H1 (cell line): ENCODE measurements around the gene HM13. TPM values are rescaled to one million over a fixed set of nuclear protein-coding genes. Genes with fewer than 3 reads are reported as not detected.

ENCODE experiments used
- CTCF ChIA-PET: fragments of 300-600 bp; sonication (Branson Sonifier 250); formaldehyde crosslinking; loops from one replicate; lab custom pipeline; 2021; ENCODE audit not compliant: partially characterized antibody; lab: Charles Lee
- POLR2A ChIA-PET: fragments of 300-600 bp; sonication (Branson Sonifier 250); formaldehyde crosslinking; loops from one replicate; lab custom pipeline; 2021; ENCODE audit warnings: inconsistent platforms; ENCODE audit not compliant: partially characterized antibody; lab: Charles Lee
- DNase-seq, 2 experiments: peaks; one replicate each; pipeline versions ENCODE4 v3.0.0 to v3.0.0-alpha.2; 2010 to 2022; ENCODE audit warnings: low spot score in 2 of 2, low read depth in 1 of 2, mixed read lengths in 1 of 2
- FAIRE-seq: peaks from 2 replicates; lab custom pipeline; 2011; peaks lifted over from hg19 to GRCh38; lab: Jason Lieb, UNC
- H2AFZ ChIP-seq: 2 replicates; pipeline ENCODE4 v1.8.1; 2012; ENCODE audit warnings: low read length, inconsistent platforms
- H2AK5ac ChIP-seq: 2 replicates; pipeline ENCODE4 v1.6.1; 2013; ENCODE audit warnings: low read depth, low read length
- H2BK120ac ChIP-seq: replicated peaks from 2 replicates; pipeline ENCODE3; 2013; ENCODE audit warnings: low read depth, low read length, inconsistent platforms
- H2BK12ac ChIP-seq: 2 replicates; pipeline ENCODE4 v1.6.1; 2013; ENCODE audit warnings: low read depth, low read length
- H2BK15ac ChIP-seq: 2 replicates; pipeline ENCODE4 v1.6.1; 2013; ENCODE audit warnings: low read length
- H2BK20ac ChIP-seq: 2 replicates; pipeline ENCODE4 v1.6.1; 2013; ENCODE audit warnings: low read length
- H2BK5ac ChIP-seq: 2 replicates; pipeline ENCODE4 v1.6.1; 2013; ENCODE audit warnings: low read depth, low read length
- H3K14ac ChIP-seq: 2 replicates; pipeline ENCODE4 v1.6.1; 2013; ENCODE audit warnings: inconsistent platforms; ENCODE audit not compliant: insufficient read length
- H3K18ac ChIP-seq: 2 replicates; pipeline ENCODE4 v1.6.1; 2013; ENCODE audit warnings: low read length; ENCODE audit errors: extremely low read depth
- H3K23ac ChIP-seq: 2 replicates; pipeline ENCODE4 v1.6.1; 2013; ENCODE audit warnings: inconsistent platforms; ENCODE audit not compliant: insufficient read length
- H3K23me2 ChIP-seq: 2 replicates; pipeline ENCODE4 v1.6.1; 2013; ENCODE audit warnings: low read depth, low read length
- H3K27ac ChIP-seq: 2 replicates; pipeline ENCODE4 v1.6.1; 2011; ENCODE audit warnings: low read depth, low read length, inconsistent platforms
- H3K27me3 ChIP-seq, 4 experiments: replicated peaks in 1 of 4; 1 replicate in 1 of 4; 2 replicates in 3 of 4; pipeline versions ENCODE4 v1.6.1 to v1.8.1; 2011 to 2013; ENCODE audit warnings: low read length in 3 of 4, mild to moderate bottlenecking in 3 of 4, inconsistent platforms in 2 of 4, mixed read lengths in 2 of 4, moderate library complexity in 1 of 4; ENCODE audit not compliant: control insufficient read depth in 3 of 4, insufficient read depth in 3 of 4; ENCODE audit errors: extremely low read depth in 1 of 4
- H3K36me3 ChIP-seq, 4 experiments: 2 replicates each; pipeline versions ENCODE4 v1.6.1 to v1.8.1; 2011 to 2013; ENCODE audit warnings: mild to moderate bottlenecking in 4 of 4, low read length in 3 of 4, moderate library complexity in 2 of 4, control low read depth in 1 of 4, inconsistent platforms in 1 of 4; ENCODE audit not compliant: insufficient read depth in 4 of 4, control insufficient read depth in 2 of 4
- H3K4ac ChIP-seq: replicated peaks from 2 replicates; pipeline ENCODE3; 2013; ENCODE audit warnings: low read length, low read depth, mixed read lengths, inconsistent platforms; ENCODE audit not compliant: insufficient read length
- H3K4me1 ChIP-seq, 4 experiments: replicated peaks in 1 of 4; 1 replicate in 1 of 4; 2 replicates in 3 of 4; pipeline versions ENCODE4 v1.6.1 to v1.8.1; 2011 to 2013; ENCODE audit warnings: low read length in 3 of 4, inconsistent platforms in 2 of 4, mixed read lengths in 1 of 4; ENCODE audit not compliant: insufficient read depth in 4 of 4, control insufficient read depth in 3 of 4
- H3K4me2 ChIP-seq, 2 experiments: 2 replicates each; pipeline versions ENCODE4 v1.6.1 to v1.8.1; 2011 to 2013; ENCODE audit warnings: low read depth in 2 of 2, low read length in 2 of 2, control low read depth in 1 of 2, inconsistent platforms in 1 of 2, mild to moderate bottlenecking in 1 of 2; ENCODE audit not compliant: insufficient read depth in 1 of 2
- H3K4me3 ChIP-seq, 4 experiments: fragments of 200-600, 300-600 bp in 1 of 4; sonication (generic), shearing (Covaris generic), sonication (Bioruptor Twin) in 1 of 4; 2 replicates each; pipeline versions ENCODE4 v1.5.1 to v1.8.1; 2011 to 2016; ENCODE audit warnings: low read length in 4 of 4, low read depth in 3 of 4, control low read depth in 2 of 4, inconsistent platforms in 2 of 4, mild to moderate bottlenecking in 2 of 4, mixed read lengths in 1 of 4, moderate library complexity in 1 of 4; ENCODE audit not compliant: insufficient read depth in 2 of 4; ENCODE audit errors: extremely low read depth in 1 of 4
- H3K56ac ChIP-seq: replicated peaks from 2 replicates; pipeline ENCODE3; 2013; ENCODE audit warnings: low read depth, mild to moderate bottlenecking, mixed read lengths, low read length, inconsistent platforms; ENCODE audit not compliant: insufficient read length
- H3K79me1 ChIP-seq: 2 replicates; pipeline ENCODE4 v1.6.1; 2013; ENCODE audit warnings: low read depth, low read length, control low read depth
- H3K79me2 ChIP-seq, 2 experiments: 2 replicates each; pipeline versions ENCODE4 v1.6.1 to v1.8.1; 2012 to 2013; ENCODE audit warnings: low read length in 2 of 2, mild to moderate bottlenecking in 2 of 2, inconsistent platforms in 1 of 2; ENCODE audit not compliant: insufficient read depth in 2 of 2, control insufficient read depth in 1 of 2
- H3K9ac ChIP-seq, 4 experiments: replicated peaks in 1 of 4; 1 replicate in 1 of 4; 2 replicates in 3 of 4; pipeline versions ENCODE4 v1.6.1 to v1.8.1; 2011 to 2013; ENCODE audit warnings: low read depth in 3 of 4, low read length in 3 of 4, control low read depth in 2 of 4, mild to moderate bottlenecking in 2 of 4, moderate library complexity in 2 of 4, inconsistent platforms in 1 of 4; ENCODE audit errors: extremely low read depth in 1 of 4
- H3K9me3 ChIP-seq, 2 experiments: 2 replicates each; pipeline versions ENCODE4 v1.6.1 to v1.8.1; 2012 to 2013; ENCODE audit warnings: mild to moderate bottlenecking in 2 of 2, moderate library complexity in 2 of 2, control low read depth in 1 of 2, inconsistent platforms in 1 of 2, low read depth in 1 of 2, low read length in 1 of 2, mixed read lengths in 1 of 2; ENCODE audit not compliant: insufficient read depth in 2 of 2
- H4K20me1 ChIP-seq, 2 experiments: replicated peaks in 1 of 2; 2 replicates each; pipeline versions ENCODE3 to v1.8.1; 2011 to 2013; ENCODE audit warnings: inconsistent platforms in 2 of 2, low read length in 2 of 2, mild to moderate bottlenecking in 1 of 2; ENCODE audit not compliant: insufficient read depth in 2 of 2, control insufficient read depth in 1 of 2
- H4K5ac ChIP-seq: 2 replicates; pipeline ENCODE4 v1.6.1; 2013; ENCODE audit warnings: low read length, low read depth, mixed read lengths, inconsistent platforms; ENCODE audit not compliant: insufficient read length
- H4K8ac ChIP-seq: 2 replicates; pipeline ENCODE4 v1.8.0; 2013; ENCODE audit warnings: mild to moderate bottlenecking, moderate library complexity, low read length, inconsistent platforms; ENCODE audit not compliant: insufficient read depth; ENCODE audit errors: extremely low read depth
- H4K91ac ChIP-seq: replicated peaks from 2 replicates; pipeline ENCODE3; 2013; ENCODE audit warnings: low read length, mixed read lengths, inconsistent platforms; ENCODE audit not compliant: insufficient read length
- CHD1 ChIP-seq: IDR thresholded peaks from 2 replicates; pipeline ENCODE4 v1.6.1; 2012; ENCODE audit warnings: low read depth, low read length, improper control_type of control experiment
- E2F6 ChIP-seq: IDR thresholded peaks from 2 replicates; pipeline ENCODE4 v1.6.1; 2012; ENCODE audit warnings: inconsistent platforms
- GTF2F1 ChIP-seq: IDR thresholded peaks from 2 replicates; pipeline ENCODE4 v1.6.1; 2012; ENCODE audit warnings: low read depth, low read length, improper control_type of control experiment, borderline replicate concordance
- NANOG ChIP-seq: IDR thresholded peaks from 2 replicates; pipeline ENCODE4 v1.6.1; 2011; ENCODE audit warnings: low read length, low read depth, mild to moderate bottlenecking, inconsistent platforms; ENCODE audit not compliant: insufficient read depth, poor library complexity, severe bottlenecking
- PHF8 ChIP-seq: fragments of 200-600 bp; sonication (generic); conservative IDR thresholded peaks from 2 replicates; pipeline ENCODE4 v1.7.1; 2012; ENCODE audit warnings: low read depth, mild to moderate bottlenecking, inconsistent platforms, low read length, moderate library complexity
- POLR2AphosphoS5 ChIP-seq: IDR thresholded peaks from 2 replicates; pipeline ENCODE4 v1.6.1; 2011; ENCODE audit warnings: low read depth, low read length
- RXRA ChIP-seq: IDR thresholded peaks from 2 replicates; pipeline ENCODE4 v1.6.1; 2011; ENCODE audit warnings: low read depth, mild to moderate bottlenecking, low read length, moderate library complexity; ENCODE audit not compliant: insufficient read depth
- SIRT6 ChIP-seq: IDR thresholded peaks from one replicate; pipeline ENCODE4 v1.7.1; 2012; ENCODE audit warnings: low read length, inconsistent platforms
- SIX5 ChIP-seq: IDR thresholded peaks from 2 replicates; pipeline ENCODE4 v1.6.1; 2011; ENCODE audit warnings: mild to moderate bottlenecking, low read depth, low read length
- TBP ChIP-seq: IDR thresholded peaks from 2 replicates; pipeline ENCODE4 v1.6.1; 2011; ENCODE audit warnings: low read depth, low read length, improper control_type of control experiment
- WGBS, 2 experiments: shearing (Covaris generic) in 1 of 2; methylation state at CpG; one replicate each; pipeline versions ENCODE4 v1.1.6 to v1.1.7; 2013 to 2015; ENCODE audit warnings: low lambda C conversion rate in 2 of 2, mixed read lengths in 2 of 2, inconsistent platforms in 1 of 2, low coverage in 1 of 2, missing lambda C conversion rate in 1 of 2; ENCODE audit not compliant: insufficient replicate concordance in 2 of 2, insufficient coverage in 1 of 2, insufficient read length in 1 of 2; ENCODE audit errors: extremely low coverage in 1 of 2, missing lambda C conversion rate in 1 of 2; 5-methylcytosine and 5-hydroxymethylcytosine counted together
- polyA plus RNA-seq, 7 experiments: library from polyadenylated mRNA; depleted of rRNA in 3 of 7; stranded (reverse) in 5 of 7; unstranded in 2 of 7; fragments of >200 nt in 5 of 7; fragments of 200-250 nt in 2 of 7; gene quantifications; 1 replicate in 5 of 7; 2 replicates in 1 of 7; 4 replicates in 1 of 7; pipeline versions ENCODE4 v1.2.1 to v1.2.3, GENCODE V29; 2011 to 2013; ENCODE audit warnings: missing spikeins in 2 of 7, mixed read lengths in 2 of 7
- total RNA-seq: library from RNA; stranded (reverse); fragmentation: NEBNext Ultra II Directional; extraction: Animal tissue kit (Norgen Biotek cat#: 25700); gene quantifications from 2 replicates; pipeline ENCODE4 v1.2.1, GENCODE V29; 2021

HM13 gene
- total and polyA plus RNA-seq, 2 of the 8 experiments (the other 6 are each of a cell fraction or from before 2014, with no cell fraction given), result 118 to 183 TPM

- H3K18ac ChIP-seq, result peak overlapping the region; percentile 99
- peak overlapping the region; percentile 64; the same call in 1 of the 2 replicates for H3K27ac ChIP-seq
- peak overlapping the region; percentile 87; the same call in 1 of the 2 replicates for H4K8ac ChIP-seq
- DNase-seq (no peak), FAIRE-seq (no peak)
- no peak overlapping the region for H3K23ac ChIP-seq
- peaks cover 10% of the 10 kb centered on the region for H3K23me2 ChIP-seq
- H3K4me3 ChIP-seq, result peak overlapping the region; percentile 72 to 99 (median 88)
- peaks cover 8 to 20% of the 10 kb centered on the region in 2 experiments; a peak in 3 of 4 replicates for H3K79me2 ChIP-seq
- H2AK5ac ChIP-seq, result peak overlapping the region; percentile 54; the same call in 1 of the 2 replicates
- H3K4ac ChIP-seq, result peak overlapping the region; percentile 61
- peaks cover 0 to 4% (median 0%) of the 10 kb centered on the region in 4 experiments; a peak in 2 of 7 replicates for H3K27me3 ChIP-seq
- CTCF ChIA-PET, result interaction anchor here (1.0 to 32.8 kb wide), 4 partner anchors 14 to 40 kb away, joined by 5 to 1559 read pairs (median 13); no protein-coding TSS in a partner anchor
- H4K5ac ChIP-seq, result peak overlapping the region; percentile 78
- H2BK20ac ChIP-seq, result no peak overlapping the region
- H3K9ac ChIP-seq, result peak overlapping the region; percentile 50 to 95 (median 88)
- H3K4me1 ChIP-seq, result peaks cover 19 to 39% (median 30%) of the 10 kb centered on the region in 4 experiments
- peak overlapping the region; percentile 16 for H2BK120ac ChIP-seq
- peak overlapping the region; percentile 80 to 88 for H3K4me2 ChIP-seq
- WGBS, 2 experiments, result 1% methylated on average over 39 of the region's 39 CpGs; no CpG with 5 or more reads in 1 of the 2 experiments
- POLR2A ChIA-PET, result interaction anchor here (0.6 to 26.1 kb wide), 18 partner anchors 8 to 139 kb away, joined by 3 to 1033 read pairs (median 3); partner anchors contain the start of genes BCL2L1 and TPX2
- H3K36me3 ChIP-seq, result peaks cover 0 to 11% (median 0%) of the 10 kb centered on the region in 4 experiments; a peak in 1 of 8 replicates
- peak overlapping the region; percentile 99 for H2BK12ac ChIP-seq
- H3K79me1 ChIP-seq, result no peaks in the 10 kb centered on the region
- H4K20me1 ChIP-seq, result peaks cover 0 to 9% of the 10 kb centered on the region in 2 experiments
- no peak overlapping the region for H2AFZ ChIP-seq
- H3K56ac ChIP-seq, result peak overlapping the region; percentile 85
- peak overlapping the region; percentile 99 for H2BK5ac ChIP-seq
- peak overlapping the region; percentile 61; the same call in 1 of the 2 replicates for H2BK15ac ChIP-seq
- H3K14ac ChIP-seq, result peak overlapping the region; percentile 16
- H4K91ac ChIP-seq, result peak overlapping the region; percentile 77
- H3K9me3 ChIP-seq, result no peaks in the 10 kb centered on the region
- peak; percentile 49; the same call in 1 of the 2 replicates for TF ChIP-seq TBP
- no peak for TF ChIP-seq PHF8
- TF ChIP-seq SIX5, result no peak
- no peak for TF ChIP-seq SIRT6
- no peak; the same call in none of the 2 replicates for TF ChIP-seq POLR2AphosphoS5
- no peak for TF ChIP-seq RXRA
- no peak for TF ChIP-seq E2F6
- peak; percentile 63; the same call in 1 of the 2 replicates for TF ChIP-seq CHD1
- peak; percentile 63 for TF ChIP-seq NANOG
- TF ChIP-seq GTF2F1, result no peak
Observed at GRCh38 chr20:31605902-31606803, 91.9 kb downstream of the HM13 start.
